A673 (cell line): ENCODE data around the gene PRRC2B. TPM values are rescaled to one million over a fixed set of nuclear protein-coding genes. Genes with fewer than 3 reads are reported as not detected.

Source experiments
- BruUV-seq: library from RNA; stranded (reverse); fragments of 400-500 nt; replicated peaks from 2 replicates; lab custom pipeline; 2021; lab: Mats Ljungman, UMichigan
- CTCF ChIA-PET: fragments of 300-600 bp; sonication (Branson Sonifier 250); formaldehyde crosslinking; loops from one replicate; lab custom pipeline; 2022; ENCODE audit warnings: antibody characterized with exemption; lab: Charles Lee
- POLR2A ChIA-PET: fragments of 300-600 bp; sonication (Branson Sonifier 250); formaldehyde crosslinking; loops from one replicate; lab custom pipeline; 2022; ENCODE audit warnings: antibody characterized with exemption; ENCODE audit not compliant: low non-redundant PET; lab: Charles Lee
- DNase-seq: peaks from one replicate; pipeline ENCODE4 v3.0.0-alpha.2; 2015; ENCODE audit warnings: low spot score
- H3K27ac ChIP-seq: fragments of 200-600 bp; sonication (generic); 2 replicates; pipeline ENCODE4 v1.5.1; 2016; ENCODE audit warnings: mixed run types, low read depth, mild to moderate bottlenecking, mixed read lengths, antibody characterized with exemption, low read length; ENCODE audit not compliant: poor library complexity, severe bottlenecking
- H3K27me3 ChIP-seq: fragments of 200-600 bp; sonication (generic); replicated peaks from 2 replicates; pipeline ENCODE4 v1.6.1; 2017; ENCODE audit warnings: mixed run types, low read depth, mild to moderate bottlenecking, mixed read lengths, antibody characterized with exemption, low read length; ENCODE audit not compliant: insufficient read depth, poor library complexity
- H3K36me3 ChIP-seq: fragments of 200-600 bp; sonication (generic); 2 replicates; pipeline ENCODE4 v1.6.1; 2016; ENCODE audit warnings: mixed run types, mild to moderate bottlenecking, mixed read lengths, antibody characterized with exemption, low read length; ENCODE audit not compliant: insufficient read depth, poor library complexity, severe bottlenecking
- H3K4me1 ChIP-seq: fragments of 200-600 bp; sonication (generic); 2 replicates; pipeline ENCODE4 v1.6.1; 2017; ENCODE audit warnings: mixed run types, mild to moderate bottlenecking, mixed read lengths, antibody characterized with exemption, low read length; ENCODE audit not compliant: insufficient read depth, poor library complexity, severe bottlenecking
- H3K4me3 ChIP-seq: fragments of 200-600 bp; sonication (generic); 2 replicates; pipeline ENCODE4 v1.5.1; 2016; ENCODE audit warnings: low read depth, mixed run types, mild to moderate bottlenecking, mixed read lengths, low read length; ENCODE audit not compliant: poor library complexity, severe bottlenecking
- H3K9me3 ChIP-seq: fragments of 200-600 bp; sonication (generic); 2 replicates; pipeline ENCODE4 v1.6.1; 2016; ENCODE audit warnings: mixed run types, low read depth, mild to moderate bottlenecking, mixed read lengths, antibody characterized with exemption, low read length; ENCODE audit not compliant: poor library complexity, severe bottlenecking
- CTCF ChIP-seq: fragments of 300-800, 200-600 bp; sonication (generic); conservative IDR thresholded peaks from 2 replicates; pipeline ENCODE4 v1.5.1; 2017; ENCODE audit warnings: low read depth, mild to moderate bottlenecking, antibody characterized with exemption, low read length, moderate library complexity, mixed read lengths
- EZH2 ChIP-seq: fragments of 200-600 bp; sonication (generic); IDR thresholded peaks from 2 replicates; pipeline ENCODE4 v1.6.1; 2017; ENCODE audit warnings: borderline replicate concordance, low read depth, mild to moderate bottlenecking, mixed read lengths, antibody characterized with exemption, low read length; ENCODE audit not compliant: poor library complexity, severe bottlenecking
- intact Hi-C: fragments of 100-400 bp; cut with micrococcal nuclease; formaldehyde crosslinking; loops from one replicate; pipeline ENCODE4 v1.10.0; 2022; ENCODE audit not compliant: unreplicated experiment
- total RNA-seq: library from RNA; stranded (reverse); gene quantifications from 2 replicates; pipeline ENCODE4 v1.2.3, GENCODE V29; 2021

PRRC2B gene
- total RNA-seq, 1 experiment from 2014 or later: 317 TPM

- no peaks in the 10 kb centered on the region for H3K4me1 ChIP-seq
- ChIA-PET POLR2A (no interaction called here), CTCF (no interaction called here)
- no peak for DNase-seq
- no TSS peak for BruUV-seq
- no peaks in the 10 kb centered on the region for H3K27me3 ChIP-seq
- peaks cover 99% of the 10 kb centered on the region for H3K36me3 ChIP-seq
- TF ChIP-seq EZH2 (no peak), CTCF (no peak)
- no peak overlapping the region for H3K27ac ChIP-seq
- no peaks in the 10 kb centered on the region for H3K9me3 ChIP-seq
- no peak overlapping the region for H3K4me3 ChIP-seq
- intact Hi-C loops: no loop called here
These were observed 97.3 kb downstream of the PRRC2B start for GRCh38 chr9:131491001-131491710.

- no peaks in the 10 kb centered on the region for H3K27me3 ChIP-seq
- no peak overlapping the region for H3K4me3 ChIP-seq
- H3K4me1 ChIP-seq: no peaks in the 10 kb centered on the region
- no TSS peak for BruUV-seq
- no peak overlapping the region for H3K27ac ChIP-seq
- ChIA-PET POLR2A (no interaction called here), CTCF (no interaction called here)
- peaks cover 99% of the 10 kb centered on the region for H3K36me3 ChIP-seq
- TF ChIP-seq CTCF (no peak), EZH2 (no peak)
- intact Hi-C loops: no loop called here
- no peak for DNase-seq
- H3K9me3 ChIP-seq: no peaks in the 10 kb centered on the region
These were observed 98.2 kb downstream of the PRRC2B start for GRCh38 chr9:131492070-131492469.

DNA sequence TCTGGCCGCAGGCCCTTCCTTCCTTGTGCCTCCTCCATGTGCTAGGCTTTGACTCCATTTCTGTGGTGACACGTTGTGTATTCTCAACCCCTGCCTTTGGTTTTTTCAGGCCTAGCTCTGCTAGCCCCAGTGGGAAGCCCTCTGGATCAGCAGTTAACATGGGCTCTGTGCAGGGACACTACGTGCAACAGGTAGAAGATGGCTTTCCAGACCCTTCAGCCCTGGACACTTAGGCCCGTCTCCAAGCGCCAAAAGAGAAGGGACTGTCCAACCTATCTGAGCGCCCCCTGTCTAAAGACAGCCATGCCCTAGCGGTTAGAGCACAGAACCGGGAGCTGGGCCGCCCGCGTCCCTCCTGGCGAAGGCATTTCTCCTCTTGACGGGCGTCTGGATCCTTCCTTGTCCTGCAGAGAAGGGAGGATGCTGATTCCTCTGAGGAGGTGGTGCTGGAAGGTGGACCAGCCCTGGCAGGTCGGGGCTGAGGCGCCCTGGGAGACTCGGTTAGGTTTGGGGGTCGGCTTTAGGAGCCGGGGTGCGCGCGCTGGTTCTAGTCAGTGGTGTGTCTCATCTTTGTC, 100.5 kb downstream of the PRRC2B start:
- no peaks in the 10 kb centered on the region for H3K4me1 ChIP-seq
- POLR2A ChIA-PET: no interaction called here
- H3K27me3 ChIP-seq: no peaks in the 10 kb centered on the region
- H3K4me3 ChIP-seq: no peak overlapping the region
- H3K36me3 ChIP-seq: peaks cover 100% of the 10 kb centered on the region
- CTCF ChIA-PET: no interaction called here
- no peak for DNase-seq
- intact Hi-C loops: no loop called here
- BruUV-seq: no TSS peak
- no peaks in the 10 kb centered on the region for H3K9me3 ChIP-seq
- TF ChIP-seq EZH2 (no peak), CTCF (no peak)
- H3K27ac ChIP-seq: no peak overlapping the region
